Measurements from ENCODE around the gene ZBTB49. TPM values are rescaled to one million over a fixed set of nuclear protein-coding genes. Genes with fewer than 3 reads are reported as not detected.
A peak's percentile ranks its signal among the peaks of the same experiment; 100 is the strongest.

Gene ZBTB49
- total and polyA plus RNA-seq, 2 donors (not counting 3 experiments of a cell fraction or from before 2014, with no cell fraction given) = 3.8 to 5.8 TPM

GRCh38 chr4:4248029-4248884 lies 41.8 kb upstream of the ZBTB49 start, which contains the start of gene TMEM128:
TMEM128 (minus strand) TSS chr4:4248223; CDS start chr4:4248202, 21 bp downstream.
- Histone ChIP-seq H3K4me1 (ENCODE audit: control insufficient read depth, extremely low read depth, insufficient read depth, low read length) (peaks cover 14% of the 10 kb centered on the region), H3K9me3 (replicated peaks; ENCODE audit: control insufficient read depth, insufficient read depth, low read length) (no peaks in the 10 kb centered on the region), H3K9me1 (replicated peaks; ENCODE audit: control insufficient read depth, extremely low read depth, insufficient read depth, low read length) (no peaks in the 10 kb centered on the region), H3K9ac (replicated peaks; ENCODE audit: extremely low read depth, insufficient read depth, low read length) (peak within 1 kb of the TSS; percentile 97), H3K36me3 (ENCODE audit: control insufficient read depth in 2 of 2, extremely low read depth in 1 of 2, insufficient read depth in 2 of 2, low read length in 2 of 2) (peaks cover 3 to 9% of the 10 kb centered on the region in 2 experiments), H3K4me3 (replicated peaks in 1 of 3; ENCODE audit: insufficient read depth in 1 of 3, low read depth in 1 of 3, low read length in 3 of 3) (peak within 1 kb of the TSS; percentile 87 to 94 (median 88)), H3K79me2 (ENCODE audit: control insufficient read depth, insufficient read depth, low read length) (peaks cover 2% of the 10 kb centered on the region), H3K27me3 (ENCODE audit: control insufficient read depth in 2 of 2, insufficient read depth in 2 of 2, low read length in 2 of 2) (no peaks in the 10 kb centered on the region), H4K20me1 (replicated peaks; ENCODE audit: control insufficient read depth, extremely low read depth, insufficient read depth, low read length) (no peaks in the 10 kb centered on the region), H3K27ac (ENCODE audit: insufficient read depth, low read depth, low read length) (peak within 1 kb of the TSS; percentile 99), H3K4me2 (ENCODE audit: insufficient read depth, low read length) (peak within 1 kb of the TSS; percentile 97), H2AFZ (ENCODE audit: low read depth, low read length) (peak within 1 kb of the TSS; percentile 87)
- intact Hi-C loops (cut with micrococcal nuclease) = no loop called here
- CTCF ChIA-PET = interaction anchor here (0.8 to 2.1 kb wide), 8 partner anchors 12 to 89 kb away, joined by 3 to 10 read pairs (median 4); no protein-coding TSS in a partner anchor
- dilution Hi-C loops (cut with MboI; ENCODE audit: extremely low pct_ligation_motif_present, low sequenced_read_pairs) = no loop called here
- BruUV-seq (replicated peaks) = TSS peak; percentile 97
- DNase-seq (ENCODE audit: low read depth, low spot score) (peak; percentile 93), FAIRE-seq (peak; percentile 87)
- POLR2A ChIA-PET = no interaction called here
- TF ChIP-seq FOS (IDR thresholded peaks at IDR 0.05; ENCODE audit: borderline replicate concordance, insufficient read depth, low read length) (no peak), EZH2 (IDR thresholded peaks at IDR 0.05; ENCODE audit: borderline replicate concordance, low read depth, low read length, severe bottlenecking) (no peak), MAX (IDR thresholded peaks at IDR 0.05; ENCODE audit: insufficient read depth, insufficient read length) (no peak), MYC (IDR thresholded peaks at IDR 0.05; ENCODE audit: low read depth, low read length) (no peak), CTCF (IDR thresholded peaks at IDR 0.05; ENCODE audit: extremely low read depth in 1 of 2, insufficient read depth in 1 of 2, low read depth in 1 of 2, low read length in 2 of 2) (peak; percentile 16 to 34), GATA2 (IDR thresholded peaks at IDR 0.05; ENCODE audit: insufficient read depth, insufficient read length, low read depth, low read length) (no peak), POLR2AphosphoS5 (IDR thresholded peaks at IDR 0.05; ENCODE audit: insufficient read depth, low read depth, low read length) (peak; percentile 87), JUN (IDR thresholded peaks at IDR 0.05; ENCODE audit: borderline replicate concordance, insufficient read depth, insufficient read length, low read depth) (peak; percentile 61), POLR2A (IDR thresholded peaks at IDR 0.05; ENCODE audit: low read depth, low read length) (peak; percentile 86)

All from endothelial cell of umbilical vein (primary cell).